Measurements from ENCODE around the gene MC4R.

The MC4R gene

GRCh38 chr18:60322591-60322990, 50.0 kb downstream of the MC4R start:
- no peak for DNase-seq

All from GF-D8 (cell line).